Lower leg skin (tissue), 3 donors: Measurements from ENCODE around the gene ZNF493.

ENCODE experiments used
- POLR2A ChIP-seq, 2 donors: fragments of 450-650 bp; IDR thresholded peaks; one replicate each; pipeline ENCODE4 v1.6.1; 2016 to 2017; ENCODE audit warnings: antibody characterized with exemption in 2 of 2, mild to moderate bottlenecking in 1 of 2, moderate library complexity in 1 of 2
- TF ChIP-seq, protein P1 (sequence below), 3 donors: fragments of 450-650 bp; IDR thresholded peaks; one replicate each; pipeline ENCODE4 v1.5.1; 2016; ENCODE audit warnings: antibody characterized with exemption in 3 of 3, mild to moderate bottlenecking in 3 of 3, moderate library complexity in 2 of 3

DNA sequence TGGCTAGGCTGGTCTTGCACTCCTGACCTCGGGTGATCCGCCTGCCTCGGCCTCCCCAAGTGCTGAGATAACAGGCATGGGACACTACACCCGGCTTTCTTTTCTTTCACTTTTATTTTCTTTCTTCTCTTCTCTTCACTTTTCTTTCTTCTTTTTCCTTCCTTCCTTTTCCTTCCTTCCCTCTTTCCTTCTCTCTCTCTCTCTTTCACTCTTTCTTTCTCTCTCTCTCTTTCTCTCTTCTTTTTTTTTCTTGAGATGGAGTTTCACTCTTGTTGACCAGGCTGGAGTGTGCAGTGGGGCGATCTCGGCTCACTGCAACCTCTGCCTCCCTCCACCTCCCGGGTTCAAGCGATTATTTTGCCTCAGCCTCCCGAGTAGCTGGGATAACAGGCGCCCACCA lies 812 bp upstream of the ZNF493 start:
- TF ChIP-seq, protein P1, sequence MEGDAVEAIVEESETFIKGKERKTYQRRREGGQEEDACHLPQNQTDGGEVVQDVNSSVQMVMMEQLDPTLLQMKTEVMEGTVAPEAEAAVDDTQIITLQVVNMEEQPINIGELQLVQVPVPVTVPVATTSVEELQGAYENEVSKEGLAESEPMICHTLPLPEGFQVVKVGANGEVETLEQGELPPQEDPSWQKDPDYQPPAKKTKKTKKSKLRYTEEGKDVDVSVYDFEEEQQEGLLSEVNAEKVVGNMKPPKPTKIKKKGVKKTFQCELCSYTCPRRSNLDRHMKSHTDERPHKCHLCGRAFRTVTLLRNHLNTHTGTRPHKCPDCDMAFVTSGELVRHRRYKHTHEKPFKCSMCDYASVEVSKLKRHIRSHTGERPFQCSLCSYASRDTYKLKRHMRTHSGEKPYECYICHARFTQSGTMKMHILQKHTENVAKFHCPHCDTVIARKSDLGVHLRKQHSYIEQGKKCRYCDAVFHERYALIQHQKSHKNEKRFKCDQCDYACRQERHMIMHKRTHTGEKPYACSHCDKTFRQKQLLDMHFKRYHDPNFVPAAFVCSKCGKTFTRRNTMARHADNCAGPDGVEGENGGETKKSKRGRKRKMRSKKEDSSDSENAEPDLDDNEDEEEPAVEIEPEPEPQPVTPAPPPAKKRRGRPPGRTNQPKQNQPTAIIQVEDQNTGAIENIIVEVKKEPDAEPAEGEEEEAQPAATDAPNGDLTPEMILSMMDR (IDR thresholded peaks at IDR 0.05) = no peak
- no peak for TF ChIP-seq POLR2A (IDR thresholded peaks at IDR 0.05)
